Keratinocyte (primary cell): ENCODE measurements around the gene OR6B3. TPM values are rescaled to one million over a fixed set of nuclear protein-coding genes. Genes with fewer than 3 reads are reported as not detected.

Experiments
- DNase-seq: peaks from one replicate; pipeline ENCODE4 v3.0.0-alpha.2; 2011; ENCODE audit warnings: low read depth, missing footprints, low spot score
- FAIRE-seq: peaks from 2 replicates; lab custom pipeline; 2011; peaks lifted over from hg19 to GRCh38; lab: Jason Lieb, UNC
- H2AFZ ChIP-seq: 2 replicates; pipeline ENCODE4 v1.6.0; 2012; ENCODE audit warnings: low read length, control low read depth, inconsistent platforms; ENCODE audit not compliant: control insufficient read depth
- H3K27ac ChIP-seq: 2 replicates; pipeline ENCODE4 v1.5.1; 2011; ENCODE audit warnings: low read length; ENCODE audit not compliant: control insufficient read depth, insufficient read depth
- H3K27me3 ChIP-seq: 3 replicates; pipeline ENCODE4 v1.6.0; 2011; ENCODE audit warnings: low read length; ENCODE audit not compliant: control insufficient read depth, insufficient read depth; ENCODE audit errors: extremely low read depth
- H3K36me3 ChIP-seq, 2 experiments: 2 replicates in 1 of 2; 3 replicates in 1 of 2; pipeline ENCODE4 v1.5.1; 2011; ENCODE audit warnings: low read length in 2 of 2, mild to moderate bottlenecking in 1 of 2; ENCODE audit not compliant: control insufficient read depth in 2 of 2, insufficient read depth in 2 of 2; ENCODE audit errors: extremely low read depth in 1 of 2
- H3K4me1 ChIP-seq: 3 replicates; pipeline ENCODE4 v1.5.1; 2011; ENCODE audit warnings: low read length; ENCODE audit not compliant: control insufficient read depth, insufficient read depth; ENCODE audit errors: extremely low read depth
- H3K4me2 ChIP-seq: 3 replicates; pipeline ENCODE4 v1.6.0; 2011; ENCODE audit warnings: low read depth, low read length; ENCODE audit not compliant: control insufficient read depth, insufficient read depth; ENCODE audit errors: extremely low read depth
- H3K4me3 ChIP-seq, 3 experiments: fragments of 200-600 bp in 1 of 3; sonication (generic) in 1 of 3; 2 replicates in 2 of 3; 3 replicates in 1 of 3; pipeline ENCODE4 v1.5.1; 2011 to 2016; ENCODE audit warnings: low read length in 3 of 3, mild to moderate bottlenecking in 3 of 3, control low read depth in 2 of 3, inconsistent platforms in 1 of 3, low read depth in 1 of 3, mixed read lengths in 1 of 3, mixed run types in 1 of 3, moderate library complexity in 1 of 3; ENCODE audit not compliant: control insufficient read depth in 2 of 3, insufficient read depth in 2 of 3; ENCODE audit errors: extremely low read depth in 1 of 3
- H3K79me2 ChIP-seq: 2 replicates; pipeline ENCODE4 v1.6.0; 2012; ENCODE audit warnings: low read length; ENCODE audit not compliant: control insufficient read depth, insufficient read depth
- H3K9ac ChIP-seq: 3 replicates; pipeline ENCODE4 v1.6.0; 2011; ENCODE audit warnings: low read length; ENCODE audit not compliant: control insufficient read depth, insufficient read depth; ENCODE audit errors: extremely low read depth
- H3K9me1 ChIP-seq: 3 replicates; pipeline ENCODE4 v1.6.0; 2011; ENCODE audit warnings: low read length; ENCODE audit not compliant: control insufficient read depth, insufficient read depth; ENCODE audit errors: extremely low read depth
- H3K9me3 ChIP-seq: 2 replicates; pipeline ENCODE4 v1.5.1; 2012; ENCODE audit warnings: low read depth, low read length; ENCODE audit not compliant: control insufficient read depth
- H4K20me1 ChIP-seq: 3 replicates; pipeline ENCODE4 v1.6.0; 2011; ENCODE audit warnings: low read length; ENCODE audit not compliant: control insufficient read depth, insufficient read depth; ENCODE audit errors: extremely low read depth
- CTCF ChIP-seq, 3 experiments: IDR thresholded peaks in 1 of 3; conservative IDR thresholded peaks in 1 of 3; optimal IDR thresholded peaks in 1 of 3; 2 replicates in 2 of 3; 3 replicates in 1 of 3; pipeline versions ENCODE3 to v1.5.1; 2011; ENCODE audit warnings: low read length in 3 of 3, mild to moderate bottlenecking in 3 of 3, moderate library complexity in 2 of 3, control low read depth in 1 of 3, inconsistent platforms in 1 of 3; ENCODE audit not compliant: insufficient read depth in 2 of 3; ENCODE audit errors: extremely low read depth in 1 of 3
- EZH2 ChIP-seq: IDR thresholded peaks from one replicate; pipeline ENCODE4 v1.6.1; 2012; ENCODE audit warnings: inconsistent platforms, mild to moderate bottlenecking, low read length, moderate library complexity
- dilution Hi-C: fragments of 300-500 bp; cut with MboI; formaldehyde crosslinking; loops from one replicate; pipeline ENCODE4 v1.7.0; 2020; ENCODE audit warnings: low sequenced_read_pairs; ENCODE audit not compliant: extremely low pct_ligation_motif_present
- polyA plus RNA-seq, 5 experiments: library from polyadenylated mRNA; depleted of rRNA in 3 of 5; stranded (reverse) in 3 of 5; stranded (forward) in 1 of 5; unstranded in 1 of 5; fragments of >200 nt; gene quantifications; 1 replicate in 1 of 5; 2 replicates in 3 of 5; 3 replicates in 1 of 5; pipeline versions ENCODE4 v1.2.1 to v1.2.3, GENCODE V29; 2011 to 2012; ENCODE audit warnings: missing spikeins in 2 of 5, low read depth in 1 of 5, low replicate concordance in 1 of 5

The OR6B3 gene
- polyA plus RNA-seq, 1 donor (not counting 4 experiments of a cell fraction or from before 2014, with no cell fraction given) = not detected

GRCh38 chr2:240042740-240043139 lies 10.6 kb downstream of the OR6B3 start:
- no peak overlapping the region for H3K4me3 ChIP-seq
- no peaks in the 10 kb centered on the region for H3K79me2 ChIP-seq
- TF ChIP-seq EZH2 = no peak
- TF ChIP-seq CTCF (optimal IDR thresholded peaks at IDR 0.05 in 1 of 3, IDR thresholded peaks at IDR 0.05 in 1 of 3, conservative IDR thresholded peaks at IDR 0.05 in 1 of 3; ENCODE audit: extremely low read depth in 1 of 3, insufficient read depth in 2 of 3, low read length in 3 of 3) = no peak
- peaks cover 21% of the 10 kb centered on the region for H3K27me3 ChIP-seq
- H3K9me3 ChIP-seq = no peaks in the 10 kb centered on the region
- no peak overlapping the region for H2AFZ ChIP-seq
- no peaks in the 10 kb centered on the region for H4K20me1 ChIP-seq
- no peak overlapping the region for H3K27ac ChIP-seq
- FAIRE-seq (no peak), DNase-seq (no peak)
- H3K4me2 ChIP-seq = no peak overlapping the region
- dilution Hi-C loops = no loop called here
- H3K9me1 ChIP-seq = no peaks in the 10 kb centered on the region
- no peak overlapping the region for H3K9ac ChIP-seq
- H3K4me1 ChIP-seq = no peaks in the 10 kb centered on the region
- no peaks in the 10 kb centered on the region for H3K36me3 ChIP-seq

- dilution Hi-C loops = no loop called here
- FAIRE-seq = no peak
- Histone ChIP-seq H3K4me3 (no peak overlapping the region), H3K79me2 (no peaks in the 10 kb centered on the region), H3K9me3 (no peaks in the 10 kb centered on the region), H3K4me2 (no peak overlapping the region), H2AFZ (no peak overlapping the region), H3K27me3 (peaks cover 21% of the 10 kb centered on the region), H3K36me3 (no peaks in the 10 kb centered on the region), H3K9me1 (no peaks in the 10 kb centered on the region), H3K4me1 (no peaks in the 10 kb centered on the region), H4K20me1 (no peaks in the 10 kb centered on the region), H3K27ac (no peak overlapping the region), H3K9ac (no peak overlapping the region)
- TF ChIP-seq CTCF (optimal IDR thresholded peaks at IDR 0.05 in 1 of 3, IDR thresholded peaks at IDR 0.05 in 1 of 3, conservative IDR thresholded peaks at IDR 0.05 in 1 of 3; ENCODE audit: extremely low read depth in 1 of 3, insufficient read depth in 2 of 3, low read length in 3 of 3) (no peak), EZH2 (no peak)
- no peak for DNase-seq
Observed at GRCh38 chr2:240041363-240041762, 12.0 kb downstream of the OR6B3 start.
